ENCODE results near the gene TMEM18. TPM values are rescaled to one million over a fixed set of nuclear protein-coding genes. Genes with fewer than 3 reads are reported as not detected.

The TMEM18 gene
- total RNA-seq, 4 donors from 2014 or later = 20.1 to 44.1 (median 23.4) TPM

- H3K36me3 ChIP-seq = no peaks in the 10 kb centered on the region
- H3K4me1 ChIP-seq = no peaks in the 10 kb centered on the region
- TF ChIP-seq POLR2A (IDR thresholded peaks at IDR 0.05) = no peak
- WGBS, 2 donors = 93 to 96% methylated on average over 9 of the region's 9 CpGs
- H3K9me3 ChIP-seq = no peaks in the 10 kb centered on the region
- DNase-seq (ENCODE audit: low spot score in 2 of 2) = peak in 1 of 2 donors; percentile 3
- no peak overlapping the region for H3K4me3 ChIP-seq
- H3K27me3 ChIP-seq = no peaks in the 10 kb centered on the region
- no peak overlapping the region for H3K27ac ChIP-seq
Observed at GRCh38 chr2:627340-627709, 49.9 kb downstream of the TMEM18 start.

DNA sequence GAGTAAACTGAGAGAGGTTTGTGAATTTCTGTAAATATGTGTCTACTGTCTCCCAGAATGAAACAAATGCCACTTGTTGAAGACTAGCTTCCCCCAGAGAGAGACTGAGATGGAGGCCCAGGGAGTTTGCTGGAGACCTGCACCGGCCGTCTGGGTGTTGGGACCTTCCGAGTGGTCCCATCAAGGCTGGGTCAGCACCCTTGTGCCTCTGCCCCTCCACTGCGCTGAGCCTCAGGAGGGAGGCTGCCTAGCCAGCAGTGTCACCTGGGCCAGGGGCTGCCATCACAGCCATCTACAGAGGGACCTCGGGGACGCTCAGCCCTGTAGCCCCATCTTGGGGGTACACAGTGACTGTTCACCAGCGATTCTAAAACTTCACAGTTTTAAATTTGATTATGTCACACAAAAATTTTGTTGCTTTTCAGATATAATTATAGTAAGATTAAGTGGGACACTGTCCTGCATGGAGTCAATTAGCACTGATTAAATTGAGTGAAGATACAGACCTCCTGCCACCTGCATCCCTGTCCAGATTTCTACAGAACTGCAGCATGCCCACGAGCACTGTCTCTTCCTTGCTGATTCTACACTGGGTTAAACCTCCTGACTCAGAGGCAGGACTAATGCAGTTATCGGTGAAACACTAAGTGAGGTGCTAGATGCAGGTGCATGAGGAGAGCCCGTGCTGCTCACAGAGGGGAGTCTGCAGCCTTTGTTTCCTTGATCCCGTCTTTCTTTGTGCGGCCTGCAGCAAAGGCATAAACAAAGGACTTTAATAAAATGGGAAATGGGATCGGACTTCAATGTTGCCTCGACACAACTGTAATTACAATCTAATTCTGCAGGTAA is 50.5 kb downstream of the TMEM18 start:
- Histone ChIP-seq H3K36me3 (no peaks in the 10 kb centered on the region), H3K4me3 (no peak overlapping the region), H3K4me1 (no peaks in the 10 kb centered on the region), H3K27ac (no peak overlapping the region), H3K27me3 (no peaks in the 10 kb centered on the region), H3K9me3 (no peaks in the 10 kb centered on the region)
- no peak for TF ChIP-seq EP300 (IDR thresholded peaks at IDR 0.05)
- no peak for TF ChIP-seq POLR2A (IDR thresholded peaks at IDR 0.05)
- TF ChIP-seq CTCF (IDR thresholded peaks at IDR 0.05) = no peak
- 80 to 86% methylated on average over 11 to 14 of the region's 14 CpGs for WGBS, 2 donors
- DNase-seq (ENCODE audit: low spot score in 2 of 2) = peak in 1 of 2 donors; percentile 0

GRCh38 chr2:625415-626333 is 51.5 kb downstream of the TMEM18 start:
- Histone ChIP-seq H3K27ac (no peak overlapping the region), H3K4me1 (no peaks in the 10 kb centered on the region), H3K9me3 (peaks cover 0 to 9% (median 0%) of the 10 kb centered on the region in 4 donors), H3K4me3 (no peak overlapping the region), H3K36me3 (no peaks in the 10 kb centered on the region), H3K27me3 (no peaks in the 10 kb centered on the region)
- TF ChIP-seq POLR2A (IDR thresholded peaks at IDR 0.05) (no peak), EP300 (IDR thresholded peaks at IDR 0.05) (no peak), CTCF (IDR thresholded peaks at IDR 0.05) (no peak)
- DNase-seq (ENCODE audit: low spot score in 2 of 2) = peak in 1 of 2 donors; percentile 3
- WGBS, 2 donors = 67 to 74% methylated on average over 12 of the region's 12 CpGs

- WGBS, 2 donors = 75 to 77% methylated on average over 11 of the region's 11 CpGs
- TF ChIP-seq POLR2A (IDR thresholded peaks at IDR 0.05) = no peak
- H3K4me1 ChIP-seq = no peaks in the 10 kb centered on the region
- no peak overlapping the region for H3K27ac ChIP-seq
- H3K36me3 ChIP-seq = no peaks in the 10 kb centered on the region
- H3K9me3 ChIP-seq = peaks cover 0 to 11% (median 0%) of the 10 kb centered on the region in 4 donors
- H3K4me3 ChIP-seq = no peak overlapping the region
- H3K27me3 ChIP-seq = no peaks in the 10 kb centered on the region
- no peak for DNase-seq (ENCODE audit: low spot score in 2 of 2)
Observed at GRCh38 chr2:624551-625347, 52.5 kb downstream of the TMEM18 start.

DNA sequence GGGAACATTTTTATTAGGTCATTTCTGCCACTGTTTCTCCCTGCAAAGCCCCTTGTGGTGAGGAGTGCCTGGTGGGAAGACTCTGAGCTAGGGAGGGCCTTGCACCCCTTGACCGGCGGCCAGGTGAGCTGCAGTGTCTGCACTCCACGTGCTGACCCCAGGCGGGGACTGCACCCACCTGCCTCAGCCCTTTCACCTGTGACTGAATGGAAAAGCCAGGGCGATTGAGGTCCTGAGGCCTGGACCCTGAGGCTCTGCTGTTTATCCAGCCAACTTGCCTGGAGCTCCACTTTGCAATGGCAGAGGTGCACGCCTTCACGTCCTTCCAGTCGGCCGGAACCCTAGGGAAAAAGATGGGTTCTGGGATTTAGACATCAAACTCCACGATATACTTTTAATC is 53.1 kb downstream of the TMEM18 start:
- TF ChIP-seq CTCF (IDR thresholded peaks at IDR 0.05) (no peak), POLR2A (IDR thresholded peaks at IDR 0.05) (no peak), EP300 (IDR thresholded peaks at IDR 0.05) (no peak)
- no peaks in the 10 kb centered on the region for H3K4me1 ChIP-seq
- H3K36me3 ChIP-seq = no peaks in the 10 kb centered on the region
- 84 to 85% methylated on average over 10 of the region's 10 CpGs for WGBS, 2 donors
- H3K9me3 ChIP-seq = peaks cover 0 to 11% (median 0%) of the 10 kb centered on the region in 4 donors
- DNase-seq (ENCODE audit: low spot score in 2 of 2) = no peak
- no peak overlapping the region for H3K4me3 ChIP-seq
- no peak overlapping the region for H3K27ac ChIP-seq
- no peaks in the 10 kb centered on the region for H3K27me3 ChIP-seq

Data from tibial nerve (tissue), 4 donors.